GM21825 (cell line): ENCODE results near the gene IL1RAPL1.

Source experiments
- ATAC-seq: cut with Tn5 transposase; IDR thresholded peaks from one replicate; pipeline ENCODE4 v1.9.1; 2021; ENCODE audit warnings: mild to moderate bottlenecking, moderate library complexity; ENCODE audit not compliant: unreplicated experiment

IL1RAPL1 gene

DNA sequence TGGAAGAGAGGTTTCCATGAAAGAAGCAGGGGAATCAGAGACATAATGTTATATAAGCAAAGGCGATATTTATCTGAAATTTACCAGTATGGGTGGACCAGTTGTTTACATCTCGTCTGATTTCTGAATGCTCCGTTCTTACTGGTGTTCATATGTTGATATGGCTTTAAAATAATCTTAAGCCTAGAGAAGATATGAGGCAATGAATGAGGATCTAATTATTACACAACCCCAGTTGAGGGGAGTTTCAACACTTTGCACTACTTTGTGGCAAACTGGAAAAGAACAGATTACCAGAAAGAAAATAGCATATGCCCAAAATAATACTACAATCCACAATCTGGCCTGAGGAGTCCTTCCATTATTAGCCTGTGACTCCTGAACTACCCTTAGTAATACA is 1364.8 kb downstream of the IL1RAPL1 start:
- ATAC-seq: no peak

DNA sequence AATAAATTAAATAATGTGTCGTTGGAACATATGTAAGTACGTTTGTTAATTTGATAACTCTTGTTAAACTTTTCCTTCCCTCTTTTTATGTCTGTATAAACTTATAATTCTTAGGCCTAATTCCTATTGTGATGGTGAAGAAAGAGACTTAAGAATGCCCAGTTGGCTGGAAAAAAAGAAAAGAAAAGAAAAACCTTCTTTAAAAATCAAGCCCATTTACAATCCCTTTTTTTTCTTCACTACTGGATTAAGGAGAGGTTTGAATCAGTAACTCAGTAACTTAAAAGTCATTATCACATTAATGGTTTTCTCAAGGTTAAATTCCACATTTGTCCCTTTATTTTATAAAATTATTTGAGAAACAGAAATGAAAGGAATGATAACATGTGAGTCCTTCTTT is 1374.8 kb downstream of the IL1RAPL1 start:
- ATAC-seq: no peak

DNA sequence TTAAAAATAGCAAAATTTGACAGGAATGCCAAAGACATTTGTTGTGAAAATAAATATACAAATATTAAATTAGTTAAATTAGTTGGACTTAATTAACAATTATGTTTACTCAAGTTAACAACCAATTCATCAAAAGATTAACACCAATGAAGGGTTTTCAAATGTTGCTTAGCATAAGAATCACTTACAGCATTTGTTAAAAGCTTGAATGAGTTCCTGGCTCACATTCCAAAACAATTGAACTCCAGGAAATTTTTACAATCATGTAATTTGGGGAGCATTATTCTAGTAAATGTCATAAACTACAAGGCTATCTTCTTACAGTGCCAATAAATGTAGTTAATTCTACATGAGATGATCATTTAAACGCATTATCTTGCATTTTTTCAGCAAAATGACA is 1378.4 kb downstream of the IL1RAPL1 start:
- no peak for ATAC-seq

DNA sequence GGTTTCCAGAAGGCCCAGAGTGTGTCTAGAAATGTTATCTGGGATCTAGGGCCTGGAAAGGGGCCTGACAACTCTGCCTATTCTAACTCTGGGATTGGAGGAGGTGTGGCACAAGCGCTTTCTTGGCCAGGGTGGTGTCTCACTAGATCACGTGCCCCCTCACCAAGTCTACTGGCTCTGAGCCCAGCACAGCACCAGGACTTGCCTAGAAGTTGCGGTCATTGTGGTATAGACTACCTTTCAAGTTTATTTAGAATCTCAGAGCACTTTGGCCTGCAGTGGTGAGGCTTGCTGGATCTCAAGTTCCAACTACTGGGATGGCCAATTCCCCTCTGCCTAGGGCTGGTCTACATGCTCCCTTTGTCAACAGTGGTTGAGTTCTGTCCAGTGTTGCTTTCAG is 1404.8 kb downstream of the IL1RAPL1 start:
- ATAC-seq: no peak

DNA sequence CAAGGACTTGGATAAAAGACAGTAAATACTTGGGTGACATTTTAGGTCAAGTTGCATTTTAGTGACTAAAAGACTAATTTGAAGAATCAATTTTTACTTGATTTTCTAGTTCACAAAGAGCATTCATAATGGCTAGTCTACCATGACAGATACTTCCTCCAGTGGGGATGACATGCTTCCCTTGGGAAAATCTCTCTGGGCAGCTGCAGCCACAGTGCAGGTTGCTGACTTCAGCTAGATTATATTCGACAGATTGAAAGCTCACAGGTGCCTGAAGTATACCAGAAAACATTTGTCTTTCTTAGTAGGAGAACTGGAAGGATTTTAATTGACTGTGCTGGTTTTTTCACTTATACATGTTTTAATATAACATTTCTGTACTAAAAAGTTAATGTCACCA is 1418.6 kb downstream of the IL1RAPL1 start:
- ATAC-seq: no peak
